Activated CD8-positive, alpha-beta memory T cell treated with anti-CD3 and anti-CD28 coated beads, Interleukin-2, amount 50 U/mL, for 1 hour (primary cell): ENCODE measurements around the gene CASKIN2.
A peak's percentile ranks its signal among the peaks of the same experiment; 100 is the strongest.

Experiments used
- DNase-seq: peaks from one replicate; pipeline ENCODE4 v3.0.0-alpha.2; 2020; ENCODE audit errors: extremely low read depth

Gene CASKIN2

DNA sequence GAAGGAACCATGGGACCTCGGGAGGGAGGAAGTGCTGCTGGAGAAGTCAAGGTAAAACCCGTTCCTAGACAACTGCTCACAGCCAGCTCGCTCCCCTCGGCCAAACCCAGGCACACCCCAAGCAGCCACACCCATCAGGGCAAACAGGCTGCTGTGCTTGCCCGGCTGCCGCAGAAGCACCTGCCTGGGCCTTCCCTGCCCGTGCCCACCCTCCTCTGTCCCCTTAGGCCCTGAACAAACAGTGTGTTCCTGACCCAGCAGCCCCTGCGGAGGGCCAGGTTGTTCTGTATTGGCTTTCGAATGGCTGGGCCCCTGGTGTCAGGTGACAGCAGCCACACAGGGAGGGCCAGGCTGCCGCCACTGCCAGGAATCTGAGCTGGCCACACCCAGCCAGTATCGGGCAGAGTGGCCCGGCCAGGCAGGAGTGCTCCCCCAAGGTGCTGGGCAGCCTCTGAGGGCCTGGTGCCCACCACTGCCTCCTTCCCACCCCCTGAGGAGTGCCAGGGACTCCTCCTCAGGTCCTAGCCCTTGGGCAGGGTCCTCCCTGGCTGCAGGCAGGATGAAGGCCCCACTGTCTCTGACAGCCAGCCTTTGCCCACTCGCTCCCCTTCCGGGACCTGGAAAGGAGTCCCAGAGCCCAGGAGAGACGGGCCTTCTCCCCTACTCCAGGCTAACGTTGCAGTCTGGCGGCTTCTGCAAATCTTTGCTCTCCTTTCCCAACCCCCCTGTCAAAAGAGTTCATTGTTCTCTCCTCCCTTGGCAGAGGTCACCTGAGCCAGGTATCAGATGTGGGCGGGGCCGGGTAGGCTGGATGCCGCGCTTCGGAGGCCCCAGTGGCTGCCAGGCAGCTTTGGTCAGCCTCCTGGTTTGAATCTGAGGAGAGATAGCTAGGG lies 34.2 kb upstream of the CASKIN2 start:
- DNase-seq: no peak

DNA sequence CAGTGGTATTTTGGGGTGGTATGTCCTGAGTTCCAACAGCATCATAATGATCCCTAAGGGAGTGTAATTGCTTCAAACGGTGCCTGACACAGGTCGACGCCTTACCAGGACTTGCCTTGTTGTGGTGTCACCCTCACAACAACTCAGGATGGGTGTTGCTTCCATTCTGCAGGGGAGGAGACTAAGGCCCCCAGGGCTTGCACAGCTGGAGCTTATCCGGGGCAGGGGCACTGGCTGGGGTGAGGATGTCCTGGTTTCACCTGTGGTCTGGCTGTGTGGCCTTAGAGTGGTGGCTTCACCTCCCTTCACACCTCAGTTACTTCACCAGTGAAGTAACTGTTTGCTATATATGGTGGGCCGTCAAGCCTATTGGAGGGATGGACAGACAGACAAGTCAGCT lies 33.5 kb upstream of the CASKIN2 start:
- no peak for DNase-seq

DNA sequence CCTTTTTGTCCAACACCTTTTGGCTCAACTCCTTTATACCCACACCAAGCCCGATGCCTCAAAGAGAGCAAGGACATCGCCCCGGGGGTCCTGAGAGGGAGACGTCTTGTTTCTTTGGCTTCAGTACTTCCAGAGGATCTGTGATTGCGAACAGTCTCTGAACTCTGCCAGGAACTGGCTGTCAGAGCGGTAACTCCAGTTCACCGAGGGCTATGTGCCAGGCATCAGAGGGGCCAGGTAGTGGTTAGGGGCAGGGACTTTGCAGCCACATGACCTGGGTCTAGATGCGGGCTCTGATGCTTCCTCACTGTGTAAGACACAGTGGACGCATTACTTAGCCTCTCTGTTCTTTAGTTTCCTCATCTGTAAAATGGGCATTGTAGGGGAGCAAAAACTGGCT lies 31.8 kb upstream of the CASKIN2 start:
- no peak for DNase-seq

DNA sequence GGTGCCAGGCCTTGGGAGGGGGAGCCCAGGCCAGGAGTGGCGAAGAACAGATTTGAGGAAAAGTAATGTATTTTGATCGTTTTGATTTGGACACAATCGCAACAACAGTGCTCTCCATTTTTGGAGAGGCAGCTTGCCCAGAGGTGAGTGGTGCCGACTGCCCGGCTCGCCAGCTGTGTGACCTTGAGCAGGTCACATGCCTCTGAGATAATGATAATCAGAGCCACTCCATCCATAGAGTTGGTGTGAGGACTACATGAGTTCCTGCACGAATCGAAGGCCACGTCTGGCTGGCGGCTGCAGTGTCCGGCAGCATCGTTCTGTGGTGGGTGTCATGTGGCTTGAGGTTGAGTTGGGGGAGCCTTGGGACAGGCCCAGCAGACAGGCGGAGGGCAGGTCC lies 30.8 kb upstream of the CASKIN2 start:
- no peak for DNase-seq

DNA sequence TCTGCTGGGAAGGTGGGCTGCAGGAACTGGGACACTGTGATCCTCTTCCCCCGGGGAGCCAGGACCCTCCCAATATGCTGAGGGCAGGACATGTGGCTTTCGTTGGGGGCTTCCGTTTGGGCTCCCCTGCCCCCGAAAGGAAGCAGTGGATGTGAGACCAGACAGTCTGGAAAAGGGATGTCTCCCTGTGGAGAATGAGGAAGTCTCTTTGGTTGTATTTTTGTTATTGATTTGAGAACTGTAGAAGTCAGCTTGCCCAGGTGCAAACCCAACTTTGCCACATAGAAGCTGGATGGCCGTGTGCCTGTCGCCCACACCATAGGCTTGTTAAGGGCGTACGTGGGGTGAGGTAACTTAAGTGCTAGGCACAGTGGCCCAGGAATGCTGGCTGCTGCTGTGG lies 28.9 kb upstream of the CASKIN2 start:
- DNase-seq: no peak

DNA sequence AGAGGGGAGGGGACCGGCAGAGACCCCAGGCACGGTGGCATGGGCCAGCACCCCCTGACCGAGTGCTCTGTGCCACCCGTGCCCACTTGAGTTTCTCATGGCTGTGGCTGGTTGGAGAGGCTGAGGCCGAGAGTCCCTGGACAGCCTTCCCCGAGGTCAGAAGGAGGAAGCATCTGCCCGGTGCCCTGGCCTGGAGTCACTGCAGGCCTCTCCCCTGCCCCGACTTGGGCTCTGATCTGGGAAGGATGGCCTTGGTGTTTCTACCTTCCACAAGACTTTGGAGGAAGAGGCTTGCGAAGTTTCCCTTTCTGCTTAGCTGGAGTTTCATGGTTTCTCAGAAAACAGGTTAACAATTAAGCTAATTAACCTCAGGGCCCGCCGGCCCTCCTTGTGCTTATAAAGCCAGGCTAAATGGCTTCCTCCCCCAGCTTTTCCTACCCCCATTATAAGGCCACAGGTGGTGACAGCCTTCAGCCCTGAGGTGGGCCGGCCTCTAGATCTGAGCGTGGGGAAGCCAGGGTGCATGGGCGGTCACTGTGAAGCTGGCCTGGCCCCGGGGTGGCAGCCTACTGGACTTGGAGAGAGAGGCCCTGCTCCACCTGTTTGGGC lies 27.5 kb upstream of the CASKIN2 start:
- no peak for DNase-seq

DNA sequence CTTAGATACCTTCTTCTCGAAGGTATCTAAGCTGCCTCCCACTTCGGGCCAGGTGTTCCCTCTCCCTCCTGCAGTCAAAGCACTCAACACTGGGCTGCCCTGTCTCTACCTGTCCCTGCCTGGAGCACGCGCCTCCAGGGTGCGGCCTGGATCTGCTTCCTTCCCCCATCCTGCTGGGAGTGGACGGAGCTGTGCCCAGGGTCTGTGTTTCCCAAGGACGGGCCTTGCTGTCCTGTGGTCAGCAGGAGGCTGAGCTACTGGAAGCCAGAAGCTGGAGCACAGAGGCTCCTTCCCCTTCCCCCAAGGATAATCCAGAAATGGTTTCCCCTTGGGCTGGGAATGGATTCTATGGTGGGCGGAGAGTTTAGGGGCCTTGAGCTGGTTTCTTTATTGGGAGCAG lies 26.9 kb upstream of the CASKIN2 start:
- DNase-seq: no peak

DNA sequence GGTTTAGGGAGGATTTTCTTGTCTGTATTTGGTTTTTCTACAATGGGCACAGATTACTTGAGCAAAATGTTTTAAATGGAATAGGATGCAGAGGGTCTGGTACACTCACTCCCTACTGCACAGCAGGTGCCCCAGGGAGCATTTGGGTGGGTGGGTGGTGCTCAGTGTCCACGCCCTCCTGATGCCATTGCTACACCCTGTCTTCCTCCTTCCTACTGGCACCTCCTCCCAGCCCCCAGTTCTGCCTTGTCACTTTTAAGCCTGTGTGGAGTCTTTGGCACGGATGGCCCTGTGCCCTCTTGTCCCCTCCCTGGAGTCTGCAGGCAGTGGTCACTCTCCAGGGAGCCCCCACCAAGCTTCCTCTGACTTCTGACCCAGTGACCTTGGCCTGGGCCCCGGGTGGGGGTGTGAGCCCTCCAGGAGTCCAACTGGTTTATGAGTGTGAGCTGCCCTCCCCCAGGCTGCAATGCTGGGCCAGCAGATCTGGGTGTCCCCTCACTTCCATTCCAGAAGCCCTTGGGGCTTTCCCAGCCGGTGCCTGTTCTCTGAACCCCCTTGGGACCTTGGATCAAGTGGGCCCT lies 25.7 kb upstream of the CASKIN2 start:
- DNase-seq: no peak

DNA sequence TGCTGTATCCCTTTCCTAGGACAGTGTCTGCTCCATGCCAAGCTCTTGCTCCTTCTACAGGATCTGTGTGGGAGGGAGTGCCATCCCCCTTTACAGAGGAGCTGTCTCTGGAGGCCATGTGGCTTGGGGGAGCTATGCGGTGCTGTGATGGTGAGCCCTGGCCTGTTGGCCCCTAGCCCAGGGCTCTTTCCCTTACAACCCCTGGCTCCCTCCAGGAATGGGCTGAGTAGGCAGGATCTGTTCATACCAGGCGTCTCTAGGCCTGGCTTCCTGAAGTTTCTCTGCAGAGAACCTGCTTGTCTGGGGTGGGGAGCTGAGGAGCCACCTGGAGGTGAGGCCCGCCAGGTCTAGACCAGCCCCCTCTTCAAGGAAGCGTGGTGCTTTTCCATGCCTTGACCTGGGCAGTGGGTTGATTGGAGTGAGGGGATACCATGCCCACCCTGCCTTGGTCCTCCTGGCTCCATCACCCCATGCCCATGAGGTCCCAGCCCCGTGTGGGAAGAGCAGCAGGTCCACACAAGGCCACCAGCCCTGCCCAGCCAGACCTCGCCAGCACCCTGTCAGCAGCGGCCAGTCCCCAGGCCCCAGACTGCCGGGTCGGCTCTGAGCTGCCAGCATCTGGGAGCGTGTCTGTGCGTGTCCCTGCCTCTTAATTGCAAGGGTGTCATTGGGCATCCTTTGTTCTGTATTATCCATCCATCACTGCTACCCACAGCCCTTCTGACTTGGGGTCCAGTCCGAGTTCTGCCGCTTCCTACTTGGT lies 24.8 kb upstream of the CASKIN2 start:
- no peak for DNase-seq

DNA sequence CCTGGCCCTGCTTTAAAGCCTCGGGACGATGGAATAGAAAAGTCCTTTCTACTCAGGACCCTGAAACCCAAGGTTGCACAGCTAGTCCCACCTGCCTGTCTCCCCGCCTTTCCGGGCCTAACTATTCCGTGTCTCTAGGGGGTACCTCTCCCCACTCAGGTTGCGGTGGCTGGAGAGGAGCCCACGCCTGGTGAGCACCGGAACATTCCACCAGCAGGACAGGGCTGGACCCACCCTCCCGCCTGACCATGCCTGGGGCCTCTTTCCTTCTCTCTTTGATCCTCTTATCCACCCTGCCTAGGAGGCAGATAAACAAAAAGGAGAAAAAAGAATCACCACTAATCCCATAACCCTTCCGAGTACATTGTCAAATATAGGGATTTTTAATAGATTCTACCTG lies 21.0 kb upstream of the CASKIN2 start:
- no peak for DNase-seq

DNA sequence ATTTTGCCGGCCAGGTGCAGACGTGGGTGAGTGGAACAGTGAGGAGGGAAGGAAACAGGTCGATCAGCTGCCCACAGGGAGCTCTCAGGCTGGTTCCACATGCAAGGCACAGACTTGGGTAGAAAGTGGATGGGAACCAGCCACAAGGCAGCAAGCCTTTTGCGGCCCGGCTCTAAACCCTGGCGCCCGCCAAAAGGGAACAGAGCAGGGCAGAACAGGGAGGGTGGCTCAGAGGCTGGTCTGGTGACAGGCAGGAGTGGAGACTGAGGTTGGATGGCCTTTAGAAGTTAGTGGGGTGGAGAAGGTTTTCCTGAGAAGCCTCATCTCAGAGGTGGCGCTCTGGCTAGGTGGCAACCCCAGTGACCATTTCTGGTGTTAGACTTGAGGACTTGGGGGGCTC lies 20.5 kb upstream of the CASKIN2 start:
- no peak for DNase-seq

DNA sequence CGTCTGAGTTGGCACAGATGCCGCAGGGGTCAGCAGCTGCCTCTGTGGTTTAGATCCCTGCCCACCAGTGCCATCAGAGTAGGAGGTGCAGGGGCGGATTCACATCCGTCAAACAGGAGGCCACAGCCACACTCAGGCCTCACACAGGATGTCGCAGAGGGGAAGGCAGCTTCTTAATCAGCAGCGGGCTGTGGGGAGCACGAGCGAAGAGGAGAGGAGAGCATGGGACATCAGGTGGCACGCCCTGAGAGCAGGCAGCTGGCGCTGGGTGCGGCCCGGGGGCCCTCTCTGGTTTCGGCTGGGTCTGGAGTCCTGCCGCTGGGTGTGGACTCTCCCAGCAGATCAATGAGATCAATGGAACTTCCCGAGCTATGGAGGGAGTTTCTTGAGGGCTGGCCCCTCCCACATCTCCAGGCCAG lies 19.8 kb upstream of the CASKIN2 start:
- DNase-seq: no peak

DNA sequence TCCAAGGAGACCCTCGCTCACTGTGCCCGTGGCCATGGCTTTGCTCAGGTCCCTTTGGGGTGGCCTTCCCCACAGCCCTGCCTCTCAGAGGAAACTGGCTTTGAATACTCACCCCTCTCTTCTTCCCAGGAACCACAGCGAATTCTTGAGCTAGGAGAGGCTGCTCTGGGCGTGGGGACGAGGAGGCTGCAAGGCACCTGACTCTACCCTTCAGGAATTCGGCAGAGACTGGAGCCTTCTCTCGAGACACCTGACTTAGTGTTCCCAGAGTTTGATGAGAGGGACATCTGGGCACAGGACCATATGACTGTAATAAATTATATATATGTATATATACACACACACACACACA lies 16.4 kb upstream of the CASKIN2 start:
- no peak for DNase-seq

DNA sequence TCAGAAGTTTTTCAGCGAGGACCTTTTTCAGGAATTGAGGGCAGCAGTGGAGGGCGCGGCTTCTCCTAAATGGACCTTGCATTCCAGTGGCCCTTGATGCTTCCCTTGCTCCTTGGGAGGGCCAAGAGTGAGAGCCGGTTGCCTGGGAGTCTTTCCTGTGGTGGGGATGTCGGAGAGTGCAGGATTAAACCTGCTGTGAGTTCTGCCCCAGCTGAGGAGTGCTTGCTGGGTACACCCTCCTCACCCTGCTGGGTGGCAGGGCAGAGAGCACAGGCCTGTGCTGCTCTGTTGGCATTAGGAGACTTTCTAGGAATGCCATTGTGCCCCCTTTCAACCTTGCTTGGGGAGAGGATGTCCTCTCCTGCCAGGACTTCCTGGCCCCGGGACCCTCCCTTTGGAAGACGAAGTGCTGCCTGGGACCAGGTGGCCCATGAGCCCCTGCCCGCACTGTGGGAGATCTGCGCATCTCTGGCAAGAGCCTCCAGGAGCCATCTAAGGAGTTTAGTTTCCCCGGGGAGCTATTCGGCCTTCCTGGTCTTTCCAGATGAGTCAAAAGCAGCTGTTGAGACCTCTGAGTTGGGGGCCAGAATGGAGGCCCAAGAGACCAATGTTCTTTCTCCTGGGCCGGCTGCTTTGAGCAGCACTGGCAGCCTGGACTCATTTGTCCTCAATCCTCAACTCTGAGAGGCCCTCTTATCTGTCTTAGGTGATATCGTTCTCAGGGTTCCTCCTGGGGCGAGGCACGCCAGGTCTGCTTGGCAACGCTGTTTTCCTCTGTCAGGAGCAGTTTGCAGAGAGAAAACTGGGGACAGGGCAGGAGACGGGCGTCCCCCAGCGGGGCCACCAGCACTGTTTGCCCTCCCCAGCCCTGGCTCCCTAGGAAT lies 15.7 kb upstream of the CASKIN2 start:
- DNase-seq: no peak

DNA sequence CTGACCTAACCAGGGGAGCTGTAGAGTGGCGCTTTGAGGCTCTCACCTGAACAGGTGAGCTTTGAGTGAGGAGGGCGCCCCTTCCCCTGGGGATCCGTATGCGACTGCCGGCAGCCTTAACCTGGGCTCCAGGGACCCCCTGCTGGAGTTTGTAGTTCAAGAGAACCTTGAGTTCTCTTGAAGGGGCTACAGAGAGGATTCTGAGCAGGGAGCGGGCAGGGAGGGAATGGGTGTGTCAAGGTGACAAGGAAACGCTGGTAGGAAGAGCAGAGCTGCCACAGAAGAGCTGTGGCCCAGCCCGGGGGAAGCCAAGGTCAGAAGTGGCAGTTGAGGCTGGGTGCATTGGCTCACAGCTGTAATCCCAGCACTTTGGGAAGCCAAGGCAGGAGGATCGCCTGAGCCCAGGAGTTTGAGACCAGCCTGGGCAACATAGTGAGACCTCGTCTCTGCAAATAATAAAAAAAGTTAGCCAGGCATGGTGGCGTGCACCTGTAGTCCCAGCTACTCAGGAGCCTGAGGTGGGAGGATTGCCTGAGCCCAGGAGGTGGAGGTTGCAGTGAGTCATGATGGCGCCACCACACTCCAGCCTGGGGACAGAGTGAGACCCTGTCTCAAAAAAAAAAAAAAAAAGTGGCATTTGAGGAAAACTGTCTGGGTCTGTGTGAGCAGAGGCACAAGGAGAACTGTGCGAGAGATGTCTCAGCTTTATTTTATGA lies 11.4 kb upstream of the CASKIN2 start:
- no peak for DNase-seq

DNA sequence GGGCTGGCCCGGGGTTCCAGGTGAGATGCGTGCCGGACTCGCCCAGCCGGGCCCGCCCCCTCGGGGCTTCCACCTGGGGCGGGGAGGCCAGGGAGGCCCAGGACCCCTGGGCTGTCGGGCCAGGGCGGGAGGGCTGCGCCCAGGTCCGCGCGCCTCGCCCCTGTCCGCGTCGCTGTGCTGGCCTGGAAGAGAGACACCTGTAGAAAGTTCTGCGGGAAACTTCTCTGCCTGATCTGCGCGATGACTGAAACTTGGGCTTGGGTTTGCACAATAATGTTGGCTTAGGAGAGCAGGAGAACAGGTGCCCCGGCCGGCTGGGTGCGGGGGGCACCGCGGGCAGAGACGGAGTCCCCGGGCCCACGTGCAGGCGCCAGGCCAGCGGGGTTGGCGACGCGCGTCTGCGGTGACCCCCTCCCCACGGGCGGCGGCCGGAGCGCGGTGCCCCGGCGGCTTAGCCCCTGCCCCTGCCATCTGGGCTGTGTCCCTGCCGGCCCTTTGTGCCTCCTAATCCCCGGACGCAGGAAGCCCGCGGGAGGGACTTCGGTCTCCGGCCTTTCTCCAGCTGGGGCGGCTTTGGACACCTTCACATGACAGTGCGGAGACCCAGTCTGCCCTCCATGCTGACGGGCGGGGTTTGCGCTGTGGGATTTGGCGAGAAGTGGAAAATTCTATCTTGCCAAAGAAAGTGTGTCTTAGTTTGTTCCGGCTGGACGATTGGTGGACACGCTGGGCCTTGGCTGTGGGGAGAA lies 10.6 kb upstream of the CASKIN2 start:
- DNase-seq: no peak

DNA sequence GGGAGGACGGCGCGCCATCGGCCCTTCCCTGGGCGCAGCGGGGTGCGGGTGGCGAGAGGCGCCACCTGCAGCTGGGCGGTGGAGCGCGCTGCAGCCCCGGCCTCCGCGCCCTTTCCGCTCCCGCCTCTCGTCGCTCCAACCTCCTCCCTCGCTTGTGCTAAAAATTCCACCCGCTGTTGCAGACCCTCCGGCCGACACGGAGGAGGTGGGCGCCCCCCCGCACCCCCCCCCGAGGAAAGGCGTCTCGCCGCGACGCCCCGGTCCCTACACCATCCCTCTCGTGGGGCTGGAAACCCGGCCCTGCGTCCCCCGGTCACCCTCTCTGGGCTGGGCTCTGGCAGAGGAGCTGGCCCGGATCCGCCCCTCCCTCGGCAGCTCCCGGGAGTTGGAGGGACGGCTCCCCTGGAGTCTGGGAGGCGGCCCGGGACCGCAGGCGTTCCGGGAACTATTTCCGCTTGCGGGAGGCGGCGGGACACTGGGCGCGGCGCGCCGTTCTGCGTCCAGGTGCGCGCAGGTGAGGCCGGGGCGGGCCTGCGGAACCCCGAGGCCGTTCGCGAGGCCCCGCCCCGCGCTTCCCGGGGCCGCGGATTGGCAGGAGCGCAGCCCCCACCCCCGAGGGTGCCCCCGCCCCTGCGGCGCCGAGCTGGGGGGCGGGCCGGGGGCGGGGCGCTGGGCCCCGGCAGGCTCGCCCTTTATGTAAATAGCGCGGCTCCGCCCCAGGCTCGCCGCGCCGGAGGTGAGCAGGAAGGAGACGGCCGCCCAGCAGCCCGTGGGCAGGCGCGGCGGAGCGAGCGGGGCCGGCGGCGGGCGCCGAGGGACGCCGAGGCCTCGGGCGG lies 9.9 kb upstream of the CASKIN2 start, which contains the start of gene LLGL2:
TSS of gene LLGL2 (plus strand) at position 728 of the 836 bp plus-strand sequence. CDS start 17,730 bp downstream, outside the sequence.
- DNase-seq: peak; percentile 49

DNA sequence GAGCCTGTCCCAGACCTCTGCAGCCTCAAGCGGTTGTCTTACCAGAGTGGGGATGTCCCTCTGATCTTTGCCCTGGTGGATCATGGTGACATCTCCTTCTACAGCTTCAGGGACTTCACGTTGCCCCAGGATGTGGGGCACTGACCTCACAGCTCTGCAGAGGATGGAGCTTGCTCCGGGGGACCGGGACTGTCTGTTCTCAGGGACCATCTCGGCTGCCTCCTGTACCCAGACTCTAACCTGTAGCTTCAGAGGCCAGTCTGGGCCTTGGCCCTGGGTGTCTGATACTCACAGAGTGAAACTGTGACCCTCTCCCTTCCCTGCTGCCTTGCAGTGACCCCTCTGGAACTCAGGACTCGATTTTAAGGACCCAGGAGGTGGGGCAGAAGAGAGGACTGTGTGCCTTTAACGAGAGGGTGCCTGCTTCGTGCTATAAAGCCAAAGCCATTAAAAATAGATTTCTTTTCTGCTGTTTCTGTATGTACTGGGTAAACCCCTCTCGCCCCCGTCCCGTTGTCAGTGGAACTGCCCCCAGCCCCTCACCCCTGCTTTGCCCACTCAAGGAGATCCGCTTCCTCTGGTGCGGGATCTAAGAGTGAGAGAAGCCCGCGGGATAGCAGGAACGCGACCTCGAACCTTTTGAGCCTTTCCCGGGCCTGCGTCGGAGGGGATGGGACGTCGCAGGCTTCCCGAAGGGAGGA lies 9.1 kb upstream of the CASKIN2 start:
- no peak for DNase-seq
